ENCODE results near the gene PTGFRN.

- TF ChIP-seq CTCF (conservative IDR thresholded peaks at IDR 0.05; ENCODE audit: low read length) (no peak), EZH2phosphoT487 (IDR thresholded peaks at IDR 0.05; ENCODE audit: borderline replicate concordance, low read depth, low read length) (no peak)
Observed at GRCh38 chr1:116880917-116881316, 28.8 kb upstream of the PTGFRN start.
